RCC 7860 (cell line): Measurements from ENCODE around the gene TAF5L.
A peak's percentile ranks its signal among the peaks of the same experiment; 100 is the strongest.
"Not testable (repeated sequence)": the region's sequence is repeated elsewhere in the genome, so short reads cannot be mapped to it uniquely, and the experiment has no call there.

ENCODE experiments used
- DNase-seq: peaks from one replicate; pipeline ENCODE4 v3.0.0-alpha.2; 2015; ENCODE audit warnings: low spot score
- FAIRE-seq: peaks from 2 replicates; lab custom pipeline; 2012; peaks lifted over from hg19 to GRCh38; lab: Jason Lieb, UNC

Gene TAF5L

DNA sequence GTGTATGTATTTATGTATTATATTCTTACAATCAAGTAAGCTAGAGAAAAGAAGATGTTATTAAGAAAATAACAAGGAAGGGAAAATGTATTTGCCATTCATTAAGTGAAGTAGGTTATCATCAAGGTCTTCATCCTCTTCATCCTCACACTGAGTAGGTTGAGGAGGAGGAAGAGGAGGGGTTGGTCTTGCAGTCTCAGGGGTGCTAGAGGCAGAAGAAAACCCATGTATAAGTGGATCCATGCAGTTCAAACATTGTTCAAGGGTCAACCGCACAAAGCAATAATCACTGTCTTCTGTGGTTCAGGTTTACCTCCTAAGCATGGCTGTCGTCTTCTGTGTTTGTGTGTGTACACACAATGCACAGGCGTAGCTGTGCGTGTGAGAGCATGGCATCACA is 17.0 kb upstream of the TAF5L start:
- FAIRE-seq = no peak
- no peak for DNase-seq

DNA sequence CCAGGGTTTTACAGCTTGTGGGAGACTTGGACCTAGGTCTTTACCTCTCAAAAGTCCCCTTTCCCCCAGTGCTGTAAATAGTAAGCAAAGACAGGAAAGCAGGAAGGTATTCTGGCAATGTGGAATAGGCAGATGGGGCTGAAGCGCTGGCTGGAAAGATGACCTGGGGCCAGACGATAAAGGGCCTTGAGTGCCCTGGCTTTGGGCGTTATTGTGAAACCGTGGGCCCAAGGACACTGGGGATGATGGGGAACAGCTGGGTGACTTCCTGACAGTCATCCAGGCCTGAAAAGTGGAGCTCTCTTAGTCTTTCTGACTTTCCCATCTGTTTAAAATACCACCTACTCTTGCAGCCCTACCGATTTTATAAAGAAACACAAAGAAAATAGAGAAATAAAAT is 16.5 kb upstream of the TAF5L start:
- FAIRE-seq = no peak
- DNase-seq = no peak

GRCh38 chr1:229641306-229641705 is 15.4 kb upstream of the TAF5L start:
- no peak for DNase-seq
- FAIRE-seq = no peak

GRCh38 chr1:229640455-229640854 is 14.5 kb upstream of the TAF5L start:
- DNase-seq (no peak), FAIRE-seq (no peak)

- DNase-seq (no peak), FAIRE-seq (no peak)
Observed at GRCh38 chr1:229637746-229638145, 11.8 kb upstream of the TAF5L start.

DNA sequence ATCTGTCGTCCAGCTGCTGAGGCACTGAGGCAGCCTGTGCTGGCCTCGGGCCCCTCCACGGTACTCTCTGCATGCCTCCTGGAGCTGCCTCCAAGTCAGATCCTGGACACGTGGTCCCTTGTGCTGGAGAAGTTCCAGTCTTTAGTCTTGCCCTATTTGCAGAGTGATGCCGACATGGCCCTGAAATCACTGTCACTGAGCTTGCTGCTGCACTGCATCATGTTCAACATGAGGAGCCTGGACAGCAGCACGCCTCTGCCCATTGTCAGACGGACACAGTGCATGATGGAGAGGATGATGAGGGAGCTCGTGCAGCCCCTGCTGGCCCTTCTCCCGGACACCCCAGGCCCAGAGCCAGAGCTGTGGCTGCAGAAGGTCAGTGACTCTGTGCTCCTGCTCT is 10.1 kb upstream of the TAF5L start:
- DNase-seq (no peak), FAIRE-seq (no peak)

- FAIRE-seq (no peak), DNase-seq (no peak)
Observed at GRCh38 chr1:229631966-229632365, 6.0 kb upstream of the TAF5L start.

- FAIRE-seq (no peak), DNase-seq (no peak)
Observed at GRCh38 chr1:229631148-229631547, 5.2 kb upstream of the TAF5L start.

- FAIRE-seq (no peak), DNase-seq (no peak)
Observed at GRCh38 chr1:229629261-229629660, 3.3 kb upstream of the TAF5L start.

GRCh38 chr1:229627003-229627402 is 1.1 kb upstream of the TAF5L start:
- DNase-seq = no peak
- no peak for FAIRE-seq

DNA sequence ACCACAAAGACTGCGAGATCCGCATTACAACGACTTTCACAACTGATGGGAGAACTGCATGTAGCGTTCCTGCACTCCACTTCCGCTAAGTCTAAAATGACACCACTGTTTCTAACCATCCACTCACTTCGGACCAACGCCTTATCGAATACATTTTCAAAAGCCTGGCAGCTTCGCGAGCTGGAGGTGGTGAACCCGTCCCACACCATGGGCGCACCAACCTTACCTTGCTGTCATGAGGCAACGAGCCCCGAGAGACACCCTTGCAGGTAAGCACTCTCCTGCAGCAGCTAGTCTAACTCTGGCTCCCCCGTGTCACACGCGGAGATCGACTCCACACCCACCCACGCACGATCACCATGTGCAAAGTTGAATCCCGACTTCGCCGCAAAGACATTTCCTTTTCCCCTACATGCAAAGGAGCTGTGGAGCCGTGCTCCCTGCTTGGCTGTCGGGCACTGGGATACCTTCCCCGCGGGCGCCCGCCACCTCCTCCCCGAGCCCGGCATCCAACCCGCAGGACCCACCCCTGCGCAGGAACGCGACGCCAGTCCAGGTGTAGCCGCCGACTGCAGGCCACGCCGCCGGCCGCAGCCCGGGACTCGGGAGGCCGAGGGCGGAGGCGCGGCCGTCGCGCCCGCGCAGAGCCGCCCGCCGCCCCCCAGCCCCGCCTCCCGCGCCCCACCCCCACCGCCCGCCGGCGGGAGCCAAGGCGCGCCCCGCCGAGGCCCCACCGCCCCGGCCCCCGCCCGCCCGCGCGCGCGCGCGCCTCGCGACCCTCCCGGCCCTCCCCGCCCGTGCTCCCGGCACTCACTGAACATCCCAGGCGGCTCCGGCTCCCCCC is 629 bp downstream of the TAF5L start:
- FAIRE-seq (no peak), DNase-seq (peak; percentile 25)

GRCh38 chr1:229624521-229625070 is 1.3 kb downstream of the TAF5L start:
- no peak for FAIRE-seq

DNA sequence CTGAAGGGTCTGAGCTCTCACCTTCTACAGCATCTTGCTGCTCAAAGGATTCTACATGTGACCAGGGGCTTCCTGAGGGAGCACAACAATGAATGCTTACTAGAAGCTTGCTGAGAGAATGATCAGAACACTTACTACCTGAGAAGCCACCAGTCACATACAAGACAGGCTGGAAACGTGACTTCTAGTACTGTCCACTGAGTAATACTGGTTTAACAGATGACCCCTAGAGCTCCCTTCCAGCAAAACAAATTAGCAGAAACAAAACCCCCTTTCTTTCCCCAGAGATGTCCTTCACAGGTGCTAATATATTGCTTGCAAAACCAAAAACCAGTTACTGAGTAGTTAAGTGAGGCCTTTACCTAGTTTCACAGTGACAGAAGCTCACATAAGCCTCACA is 2.1 kb downstream of the TAF5L start:
- FAIRE-seq = no peak
- DNase-seq = no peak

More at GRCh38 chr1:229624521-229625070, 1.3 kb downstream of the TAF5L start:
- no peak for DNase-seq

- DNase-seq (no peak), FAIRE-seq (no peak)
Observed at GRCh38 chr1:229623225-229623624, 2.7 kb downstream of the TAF5L start.

DNA sequence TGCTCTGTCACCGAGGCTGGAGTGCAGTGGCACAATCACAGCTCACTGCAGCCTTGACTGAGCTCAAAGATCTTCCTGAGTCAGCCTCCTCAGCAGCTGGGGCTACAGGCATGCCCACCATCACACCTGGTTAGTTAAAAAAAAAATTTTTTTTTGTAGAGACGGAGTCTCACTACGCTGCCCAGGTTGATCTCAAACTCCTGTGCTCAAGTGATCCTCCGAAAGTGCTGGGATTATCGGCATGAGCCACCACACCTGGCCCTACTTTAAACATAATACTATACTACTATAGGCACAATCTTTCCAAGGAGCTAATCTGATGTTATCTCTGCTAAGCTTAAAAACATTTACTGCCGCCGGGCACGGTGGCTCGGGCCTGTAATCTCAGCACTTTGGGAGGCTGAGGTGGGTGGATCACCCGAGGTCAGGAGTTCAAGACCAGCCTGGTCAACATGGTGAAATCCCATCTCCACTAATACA is 3.2 kb downstream of the TAF5L start:
- FAIRE-seq, DNase-seq: not testable (repeated sequence)

GRCh38 chr1:229621663-229622062 is 4.3 kb downstream of the TAF5L start:
- DNase-seq (no peak), FAIRE-seq (no peak)

- no peak for DNase-seq
- FAIRE-seq = no peak
Observed at GRCh38 chr1:229620876-229621275, 5.0 kb downstream of the TAF5L start.

GRCh38 chr1:229619614-229620013 is 6.3 kb downstream of the TAF5L start:
- FAIRE-seq (no peak), DNase-seq (no peak)

GRCh38 chr1:229619002-229619401 is 6.9 kb downstream of the TAF5L start:
- FAIRE-seq (no peak), DNase-seq (no peak)

GRCh38 chr1:229617351-229618100 is 8.4 kb downstream of the TAF5L start:
- no peak for FAIRE-seq
- no peak for DNase-seq

DNA sequence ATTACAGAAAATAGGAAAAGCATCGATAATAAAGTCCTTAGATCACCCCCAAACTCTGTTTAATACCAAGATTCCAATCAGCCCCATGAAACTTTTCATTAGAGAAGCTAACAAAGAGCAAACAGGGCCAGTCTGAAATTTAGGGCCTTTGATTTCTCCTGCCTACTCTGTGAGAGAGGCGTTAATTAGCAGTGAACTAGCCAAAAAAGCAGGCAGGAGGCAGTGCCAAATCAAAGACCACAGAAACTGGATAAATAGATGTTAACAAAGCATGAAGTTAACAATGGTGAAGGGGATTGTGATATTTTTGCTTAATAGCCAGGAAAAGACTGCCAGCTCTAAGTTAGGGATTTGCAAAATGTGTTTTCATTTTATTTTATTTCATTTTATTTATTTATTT is 11.2 kb downstream of the TAF5L start:
- FAIRE-seq = no peak
- no peak for DNase-seq

DNA sequence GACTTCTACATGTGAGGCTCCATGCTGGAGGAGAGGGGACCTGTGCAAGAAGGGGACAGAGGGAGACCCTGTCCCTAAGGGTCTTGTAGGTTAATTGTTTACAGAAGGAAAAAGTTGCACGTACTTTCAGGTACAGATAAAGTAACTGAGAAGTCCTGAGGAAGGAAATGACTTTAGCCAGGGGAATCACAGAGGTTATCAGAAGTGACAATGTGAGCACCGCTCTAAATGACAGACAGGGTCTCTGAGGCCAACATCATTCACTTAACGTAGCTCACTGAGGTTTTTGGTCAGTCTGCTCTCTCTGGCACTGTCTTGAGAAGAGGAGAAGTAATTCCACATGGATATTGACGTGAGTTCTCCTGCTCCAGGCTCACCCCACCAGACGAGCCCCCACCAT is 12.0 kb downstream of the TAF5L start:
- DNase-seq = no peak
- FAIRE-seq = no peak
